GM12872 (cell line): Measurements from ENCODE around the gene TMCC1.

Experiments used
- TF ChIP-seq, protein P1 (sequence below): IDR thresholded peaks from 3 replicates; pipeline ENCODE4 v1.5.1; 2011; ENCODE audit warnings: low read depth, mild to moderate bottlenecking, low read length, moderate library complexity; ENCODE audit not compliant: insufficient read depth

The TMCC1 gene

DNA sequence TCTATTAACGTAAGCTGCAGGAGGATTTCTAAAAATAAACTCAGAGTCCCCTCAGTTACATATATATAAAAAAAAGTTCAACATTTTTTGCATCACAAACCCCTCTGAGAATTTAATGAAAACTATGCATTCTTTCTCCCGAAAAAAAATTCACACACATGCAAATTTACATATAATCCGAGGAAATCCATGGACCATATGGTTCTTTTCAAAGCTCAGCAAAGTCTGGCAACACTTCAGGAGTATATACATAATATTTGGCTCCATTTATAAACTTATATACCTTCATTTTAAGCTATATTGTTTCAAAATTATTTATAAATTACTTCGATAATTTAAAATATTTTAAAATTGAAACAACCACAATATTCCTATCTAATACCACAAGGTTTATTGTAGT lies 146.4 kb downstream of the TMCC1 start:
- TF ChIP-seq, protein P1, sequence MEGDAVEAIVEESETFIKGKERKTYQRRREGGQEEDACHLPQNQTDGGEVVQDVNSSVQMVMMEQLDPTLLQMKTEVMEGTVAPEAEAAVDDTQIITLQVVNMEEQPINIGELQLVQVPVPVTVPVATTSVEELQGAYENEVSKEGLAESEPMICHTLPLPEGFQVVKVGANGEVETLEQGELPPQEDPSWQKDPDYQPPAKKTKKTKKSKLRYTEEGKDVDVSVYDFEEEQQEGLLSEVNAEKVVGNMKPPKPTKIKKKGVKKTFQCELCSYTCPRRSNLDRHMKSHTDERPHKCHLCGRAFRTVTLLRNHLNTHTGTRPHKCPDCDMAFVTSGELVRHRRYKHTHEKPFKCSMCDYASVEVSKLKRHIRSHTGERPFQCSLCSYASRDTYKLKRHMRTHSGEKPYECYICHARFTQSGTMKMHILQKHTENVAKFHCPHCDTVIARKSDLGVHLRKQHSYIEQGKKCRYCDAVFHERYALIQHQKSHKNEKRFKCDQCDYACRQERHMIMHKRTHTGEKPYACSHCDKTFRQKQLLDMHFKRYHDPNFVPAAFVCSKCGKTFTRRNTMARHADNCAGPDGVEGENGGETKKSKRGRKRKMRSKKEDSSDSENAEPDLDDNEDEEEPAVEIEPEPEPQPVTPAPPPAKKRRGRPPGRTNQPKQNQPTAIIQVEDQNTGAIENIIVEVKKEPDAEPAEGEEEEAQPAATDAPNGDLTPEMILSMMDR = no peak

DNA sequence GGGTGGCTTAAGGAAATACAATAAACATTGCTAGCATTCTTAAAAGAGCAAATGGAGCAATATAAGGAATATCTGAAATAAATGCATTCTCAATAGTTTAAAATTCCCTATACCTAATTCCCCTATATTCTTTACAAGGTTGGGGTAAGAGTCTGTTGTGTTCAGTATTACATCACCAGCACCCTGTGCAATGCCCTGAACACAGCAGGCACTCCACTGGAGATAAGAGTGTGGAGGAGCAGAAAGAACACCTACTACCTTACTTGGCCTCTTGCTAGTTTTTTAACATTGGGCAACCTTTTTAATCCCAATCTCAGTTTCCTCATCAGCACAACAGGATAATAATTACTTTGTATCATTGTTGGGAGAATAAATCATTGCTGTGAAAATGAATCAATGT lies 146.9 kb downstream of the TMCC1 start:
- TF ChIP-seq, protein P1 = no peak

DNA sequence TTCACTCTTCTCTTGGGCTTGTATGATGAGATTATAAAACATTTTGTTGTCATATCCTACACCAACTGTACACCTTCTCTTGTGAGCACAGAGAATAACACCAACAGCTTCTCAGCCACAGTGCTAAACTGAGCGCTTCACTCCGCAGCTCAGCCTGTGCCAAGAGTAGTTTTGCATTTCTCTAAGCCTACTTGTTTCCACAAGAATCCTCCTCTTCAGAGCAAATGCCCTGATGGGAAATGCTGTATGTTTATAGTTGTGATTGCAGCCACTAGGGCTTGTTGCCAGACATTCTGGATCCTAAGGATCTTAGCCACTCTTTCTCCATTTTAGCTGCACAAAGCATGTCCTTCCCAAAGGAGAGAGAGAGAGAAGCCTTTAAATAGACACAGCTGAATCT lies 148.3 kb downstream of the TMCC1 start:
- TF ChIP-seq, protein P1 = no peak

DNA sequence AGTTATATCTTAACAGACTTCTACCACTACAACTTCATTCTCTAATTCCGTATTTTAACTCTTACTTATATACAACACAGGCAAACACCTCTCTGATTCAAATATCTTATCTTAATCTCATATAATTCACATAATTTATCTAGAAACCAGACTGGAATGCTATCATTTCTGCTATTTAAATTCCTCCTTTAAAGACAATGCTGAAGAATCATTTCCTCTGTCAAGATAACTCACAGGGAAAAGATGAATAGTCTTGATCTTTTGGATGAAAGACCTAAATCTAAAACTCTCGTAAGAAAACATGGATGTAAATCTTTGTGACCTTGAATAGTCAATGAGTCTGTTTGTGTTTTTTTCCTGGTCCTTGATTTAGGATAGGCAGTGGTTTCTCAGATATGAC lies 151.7 kb downstream of the TMCC1 start:
- TF ChIP-seq, protein P1 = no peak

DNA sequence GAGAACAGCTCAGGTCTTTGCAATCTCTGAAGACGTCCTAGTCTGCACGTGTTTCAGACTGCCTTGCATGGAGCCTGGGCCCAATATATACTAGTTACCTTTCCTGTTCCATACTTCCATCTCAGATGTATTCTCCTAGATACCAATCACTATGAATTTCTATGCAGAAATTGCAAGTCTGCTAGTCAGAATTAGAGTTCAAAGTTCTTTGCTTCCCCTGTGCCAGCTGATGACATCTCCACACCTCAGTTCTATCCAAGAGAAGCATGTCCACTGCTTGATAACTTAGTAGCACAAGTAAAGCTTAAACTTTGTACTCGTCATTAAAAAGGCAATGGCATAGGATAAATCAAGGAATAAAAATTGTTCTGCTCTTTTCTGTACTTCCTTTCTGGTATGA lies 153.4 kb downstream of the TMCC1 start:
- TF ChIP-seq, protein P1 = no peak

DNA sequence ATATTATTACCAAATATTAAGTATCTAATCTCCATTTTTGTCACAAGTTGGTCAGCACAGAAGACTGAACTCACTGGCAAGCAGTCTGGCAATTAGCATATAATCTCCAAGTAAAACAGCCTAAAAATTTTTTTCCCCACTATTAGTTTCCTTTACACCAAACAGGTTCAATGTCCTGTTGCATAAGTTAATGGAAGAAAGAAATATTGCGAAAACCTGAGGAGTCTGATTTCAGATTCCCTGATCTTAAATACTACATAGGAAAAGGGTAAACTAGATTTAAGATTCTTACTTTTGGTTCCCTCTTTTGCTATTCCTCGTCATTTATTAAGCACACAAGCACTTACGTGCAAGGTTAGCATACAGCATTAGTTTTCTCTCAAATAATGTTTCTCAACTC lies 153.9 kb downstream of the TMCC1 start:
- TF ChIP-seq, protein P1 = no peak

DNA sequence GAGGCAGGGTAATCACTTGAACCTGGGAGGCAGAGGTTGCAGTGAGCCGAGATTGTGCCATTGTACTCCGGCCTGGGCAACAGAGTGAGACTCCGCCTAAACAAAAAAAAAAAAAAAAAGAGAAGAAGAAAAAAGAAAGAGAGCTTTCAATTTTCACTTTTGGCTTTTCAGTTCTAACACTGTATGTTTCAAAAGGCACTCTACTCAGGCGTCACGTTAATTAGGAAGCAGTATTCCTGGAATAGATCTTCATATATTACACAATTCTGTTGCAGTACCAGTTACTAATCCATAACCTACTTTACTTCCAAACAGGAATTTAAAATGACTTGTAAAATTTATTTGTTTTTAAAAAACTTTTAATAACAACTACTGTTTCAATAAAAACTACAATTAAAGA lies 155.3 kb downstream of the TMCC1 start:
- TF ChIP-seq, protein P1 = no peak

DNA sequence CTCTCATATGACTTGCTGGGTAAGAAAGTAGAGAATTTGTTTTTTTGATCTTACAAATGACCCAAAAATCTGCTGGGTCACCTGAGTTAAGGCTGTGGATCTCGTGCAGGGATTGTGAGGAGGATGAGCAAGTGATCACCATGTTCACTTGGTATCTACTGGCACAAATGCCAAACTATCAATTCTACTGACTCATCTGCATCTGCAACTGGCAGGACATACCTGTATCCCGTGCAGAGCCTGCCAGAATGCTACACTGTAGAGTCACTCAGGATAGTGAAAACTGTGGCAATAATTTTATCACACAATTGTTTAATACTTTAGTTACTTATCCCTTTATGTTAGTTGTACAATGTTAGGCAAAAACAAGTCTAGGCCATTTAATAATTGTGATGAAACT lies 157.4 kb downstream of the TMCC1 start:
- TF ChIP-seq, protein P1 = no peak
